Muscle of back (tissue), 13 donors: ENCODE results near the gene NCAPD2. TPM values are rescaled to one million over a fixed set of nuclear protein-coding genes. Genes with fewer than 3 reads are reported as not detected.

Experiments used
- DNase-seq, 3 donors: peaks; one replicate each; pipeline versions ENCODE4 v3.0.0 to v3.0.0-alpha.2; 2013
- long read RNA-seq, 9 donors: transcript quantifications; one replicate each; lab custom pipeline, GENCODE V29; 2026
- polyA plus RNA-seq, 10 donors: library from polyadenylated mRNA; unstranded; fragments of 120-200 nt; gene quantifications; one replicate each; pipeline ENCODE4 v1.2.1, GENCODE V29; 2013; ENCODE audit not compliant: insufficient read length in 10 of 10

The NCAPD2 gene, protein sequence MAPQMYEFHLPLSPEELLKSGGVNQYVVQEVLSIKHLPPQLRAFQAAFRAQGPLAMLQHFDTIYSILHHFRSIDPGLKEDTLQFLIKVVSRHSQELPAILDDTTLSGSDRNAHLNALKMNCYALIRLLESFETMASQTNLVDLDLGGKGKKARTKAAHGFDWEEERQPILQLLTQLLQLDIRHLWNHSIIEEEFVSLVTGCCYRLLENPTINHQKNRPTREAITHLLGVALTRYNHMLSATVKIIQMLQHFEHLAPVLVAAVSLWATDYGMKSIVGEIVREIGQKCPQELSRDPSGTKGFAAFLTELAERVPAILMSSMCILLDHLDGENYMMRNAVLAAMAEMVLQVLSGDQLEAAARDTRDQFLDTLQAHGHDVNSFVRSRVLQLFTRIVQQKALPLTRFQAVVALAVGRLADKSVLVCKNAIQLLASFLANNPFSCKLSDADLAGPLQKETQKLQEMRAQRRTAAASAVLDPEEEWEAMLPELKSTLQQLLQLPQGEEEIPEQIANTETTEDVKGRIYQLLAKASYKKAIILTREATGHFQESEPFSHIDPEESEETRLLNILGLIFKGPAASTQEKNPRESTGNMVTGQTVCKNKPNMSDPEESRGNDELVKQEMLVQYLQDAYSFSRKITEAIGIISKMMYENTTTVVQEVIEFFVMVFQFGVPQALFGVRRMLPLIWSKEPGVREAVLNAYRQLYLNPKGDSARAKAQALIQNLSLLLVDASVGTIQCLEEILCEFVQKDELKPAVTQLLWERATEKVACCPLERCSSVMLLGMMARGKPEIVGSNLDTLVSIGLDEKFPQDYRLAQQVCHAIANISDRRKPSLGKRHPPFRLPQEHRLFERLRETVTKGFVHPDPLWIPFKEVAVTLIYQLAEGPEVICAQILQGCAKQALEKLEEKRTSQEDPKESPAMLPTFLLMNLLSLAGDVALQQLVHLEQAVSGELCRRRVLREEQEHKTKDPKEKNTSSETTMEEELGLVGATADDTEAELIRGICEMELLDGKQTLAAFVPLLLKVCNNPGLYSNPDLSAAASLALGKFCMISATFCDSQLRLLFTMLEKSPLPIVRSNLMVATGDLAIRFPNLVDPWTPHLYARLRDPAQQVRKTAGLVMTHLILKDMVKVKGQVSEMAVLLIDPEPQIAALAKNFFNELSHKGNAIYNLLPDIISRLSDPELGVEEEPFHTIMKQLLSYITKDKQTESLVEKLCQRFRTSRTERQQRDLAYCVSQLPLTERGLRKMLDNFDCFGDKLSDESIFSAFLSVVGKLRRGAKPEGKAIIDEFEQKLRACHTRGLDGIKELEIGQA (N-terminal part only)
- 10 to 100 TPM; 28.4 to 52.4 (median 37.9) TPM for polyA plus RNA-seq
- long read RNA-seq, donor 1, partial matches to known transcripts = 0 of 1 reads
- long read RNA-seq, donor 1, other reads (novel, unspliced or antisense) = 0 of 1 reads
- long read RNA-seq, donor 2 = 0 reads
- long read RNA-seq, donor 3 = 0 reads
- long read RNA-seq, donor 4, full-length matches to known transcripts = 2 of 7 reads
- long read RNA-seq, donor 4, partial matches to known transcripts = 5 of 7 reads
- long read RNA-seq, donor 4, other reads (novel, unspliced or antisense) = 0 of 7 reads
- long read RNA-seq, donor 5, full-length matches to known transcripts = 3 of 14 reads
- long read RNA-seq, donor 5, partial matches to known transcripts = 11 of 14 reads
- long read RNA-seq, donor 5, other reads (novel, unspliced or antisense) = 0 of 14 reads
- long read RNA-seq, donor 6 = 0 reads
- long read RNA-seq, donor 7, full-length matches to known transcripts = 3 of 3 reads
- long read RNA-seq, donor 7, partial matches to known transcripts = 0 of 3 reads
- long read RNA-seq, donor 7, other reads (novel, unspliced or antisense) = 0 of 3 reads
- long read RNA-seq, donor 8 = 0 reads
- long read RNA-seq, donor 9 = 0 reads

GRCh38 chr12:6493497-6494257, at the start of gene NCAPD2:
Gene NCAPD2 (plus strand): TSS chr12:6494102. CDS start chr12:6495099, 997 bp downstream.
- DNase-seq = peak; percentile 95 to 98 (median 96)

DNA sequence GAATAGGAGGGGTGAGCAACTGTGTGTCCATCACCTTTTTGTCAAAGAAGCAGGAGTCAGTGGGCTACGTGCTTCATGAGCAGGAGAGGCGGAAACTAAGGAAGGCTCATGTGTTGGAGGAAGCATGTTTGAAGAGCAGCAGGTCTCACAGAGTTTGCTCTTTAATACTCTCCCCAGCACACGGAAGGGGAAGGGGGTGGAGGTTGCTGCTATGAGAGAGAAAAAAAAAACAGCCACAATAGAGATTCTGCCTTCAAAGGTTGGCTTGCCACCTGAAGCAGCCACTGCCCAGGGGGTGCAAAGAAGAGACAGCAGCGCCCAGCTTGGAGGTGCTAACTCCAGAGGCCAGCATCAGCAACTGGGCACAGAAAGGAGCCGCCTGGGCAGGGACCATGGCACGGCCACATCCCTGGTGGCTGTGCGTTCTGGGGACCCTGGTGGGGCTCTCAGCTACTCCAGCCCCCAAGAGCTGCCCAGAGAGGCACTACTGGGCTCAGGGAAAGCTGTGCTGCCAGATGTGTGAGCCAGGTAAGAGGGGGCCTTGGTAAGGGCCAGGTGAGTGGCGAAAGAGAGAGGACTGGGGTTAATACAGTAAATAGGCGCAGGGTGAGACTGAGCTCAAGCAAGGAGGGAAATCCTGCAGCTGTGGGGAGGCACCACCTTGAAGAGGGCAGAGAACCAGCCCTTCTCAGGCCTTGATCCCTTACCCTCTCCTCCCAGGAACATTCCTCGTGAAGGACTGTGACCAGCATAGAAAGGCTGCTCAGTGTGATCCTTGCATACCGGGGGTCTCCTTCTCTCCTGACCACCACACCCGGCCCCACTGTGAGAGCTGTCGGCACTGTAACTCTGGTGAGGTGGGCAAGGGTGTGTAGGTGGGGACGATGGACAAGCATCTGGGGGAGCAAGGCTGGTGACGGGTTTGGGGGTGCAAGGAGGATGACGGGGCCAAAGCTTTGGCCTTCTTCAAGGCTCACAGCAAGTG, 48.9 kb upstream of the NCAPD2 start, which contains the start of gene CD27:
Gene CD27, plus strand, starts transcription at position 252 of the 985 bp plus-strand sequence. Its CDS starts 141 bp downstream, at position 393.
- no peak for DNase-seq

GRCh38 chr12:6450091-6450868, 43.6 kb upstream of the NCAPD2 start:
- peak in 2 of 3 donors; percentile 33 to 45 for DNase-seq

- DNase-seq = no peak
These were observed 43.0 kb upstream of the NCAPD2 start for GRCh38 chr12:6450869-6451347.

- peak; percentile 91 to 97 (median 91) for DNase-seq
These were observed 42.3 kb upstream of the NCAPD2 start, which contains the start of gene TAPBPL for GRCh38 chr12:6451348-6452244. Gene TAPBPL (plus strand): TSS chr12:6452042. CDS start chr12:6452249, 207 bp downstream.

DNA sequence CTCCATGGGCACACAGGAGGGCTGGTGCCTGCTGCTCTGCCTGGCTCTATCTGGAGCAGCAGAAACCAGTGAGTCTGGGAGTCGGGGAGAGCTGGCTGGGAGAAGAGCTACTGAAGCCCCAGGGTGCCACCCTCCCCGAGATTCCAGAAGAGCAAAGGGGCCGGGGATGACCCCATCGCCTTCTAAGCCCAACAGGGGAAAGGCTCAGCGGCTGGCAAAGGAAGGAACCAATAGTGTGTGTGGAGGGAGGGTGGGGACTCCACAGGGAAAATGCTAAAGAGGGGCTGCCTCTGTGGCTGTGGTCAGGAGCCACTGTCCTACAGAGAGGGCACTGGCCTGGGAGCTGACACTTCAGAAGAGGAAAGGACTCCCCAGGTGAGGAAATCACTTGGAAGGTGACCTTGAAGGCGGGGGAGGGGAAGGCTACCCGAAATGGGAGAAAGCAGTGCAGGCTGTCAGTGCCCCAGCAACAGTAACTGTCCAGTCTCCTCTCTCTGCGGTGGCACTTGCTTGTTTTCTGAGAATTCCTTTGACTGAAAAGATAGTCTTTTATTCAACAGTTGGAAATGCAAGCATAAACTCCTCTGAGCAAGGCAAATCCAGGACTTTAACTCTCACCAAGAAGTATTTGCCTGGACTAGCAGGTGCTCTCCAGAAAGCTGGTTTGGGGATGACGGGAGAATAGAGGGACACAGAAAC, 41.5 kb upstream of the NCAPD2 start:
- DNase-seq = peak in 1 of 3 donors; percentile 16

GRCh38 chr12:6452944-6453630, 40.8 kb upstream of the NCAPD2 start:
- DNase-seq = no peak

DNA sequence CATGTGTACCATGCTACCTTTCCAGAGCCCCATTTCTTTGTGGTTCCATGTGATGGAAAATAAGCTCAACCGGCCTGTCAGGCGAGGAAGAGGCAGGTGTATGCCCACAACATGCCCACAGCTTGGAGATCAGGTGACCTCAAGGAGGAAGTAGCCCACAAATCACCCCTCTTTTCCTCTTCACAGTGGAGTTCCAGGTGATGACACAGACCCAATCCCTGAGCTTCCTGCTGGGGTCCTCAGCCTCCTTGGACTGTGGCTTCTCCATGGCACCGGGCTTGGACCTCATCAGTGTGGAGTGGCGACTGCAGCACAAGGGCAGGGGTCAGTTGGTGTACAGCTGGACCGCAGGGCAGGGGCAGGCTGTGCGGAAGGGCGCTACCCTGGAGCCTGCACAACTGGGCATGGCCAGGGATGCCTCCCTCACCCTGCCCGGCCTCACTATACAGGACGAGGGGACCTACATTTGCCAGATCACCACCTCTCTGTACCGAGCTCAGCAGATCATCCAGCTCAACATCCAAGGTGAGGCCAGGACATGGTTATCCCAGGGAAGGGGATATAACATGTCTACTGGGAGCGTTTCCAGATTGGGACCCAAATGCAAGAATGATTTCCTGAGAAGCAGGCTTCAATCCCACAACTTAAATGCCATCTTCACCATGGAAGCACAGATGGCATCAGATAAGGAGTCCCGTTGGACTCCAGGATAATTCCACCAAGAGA, 36.5 kb upstream of the NCAPD2 start:
- no peak for DNase-seq

DNA sequence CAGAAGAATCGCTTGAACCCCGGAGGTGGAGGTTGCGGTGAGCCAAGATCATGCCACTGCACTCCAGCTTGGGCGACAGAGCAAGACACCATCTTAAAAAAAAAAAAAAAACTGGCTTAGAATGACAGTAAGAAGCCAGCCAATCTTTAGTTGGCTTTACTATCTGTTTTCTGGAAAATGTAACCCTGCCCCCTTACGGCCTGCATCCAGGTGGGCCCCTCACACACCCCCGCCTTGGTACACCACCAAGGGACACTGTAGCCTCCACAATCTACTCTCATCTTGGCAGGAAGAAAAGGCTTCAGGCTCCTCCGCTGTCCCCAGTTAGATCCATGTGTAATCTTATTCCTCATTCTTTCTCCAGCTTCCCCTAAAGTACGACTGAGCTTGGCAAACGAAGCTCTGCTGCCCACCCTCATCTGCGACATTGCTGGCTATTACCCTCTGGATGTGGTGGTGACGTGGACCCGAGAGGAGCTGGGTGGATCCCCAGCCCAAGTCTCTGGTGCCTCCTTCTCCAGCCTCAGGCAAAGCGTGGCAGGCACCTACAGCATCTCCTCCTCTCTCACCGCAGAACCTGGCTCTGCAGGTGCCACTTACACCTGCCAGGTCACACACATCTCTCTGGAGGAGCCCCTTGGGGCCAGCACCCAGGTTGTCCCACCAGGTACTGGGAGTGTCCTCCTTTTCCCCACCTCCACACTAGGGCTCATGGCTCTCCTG, 35.5 kb upstream of the NCAPD2 start:
- DNase-seq = no peak

GRCh38 chr12:6459004-6459337, 34.9 kb upstream of the NCAPD2 start:
- no peak for DNase-seq

- no peak for DNase-seq
These were observed 33.0 kb upstream of the NCAPD2 start for GRCh38 chr12:6460751-6461371.

DNA sequence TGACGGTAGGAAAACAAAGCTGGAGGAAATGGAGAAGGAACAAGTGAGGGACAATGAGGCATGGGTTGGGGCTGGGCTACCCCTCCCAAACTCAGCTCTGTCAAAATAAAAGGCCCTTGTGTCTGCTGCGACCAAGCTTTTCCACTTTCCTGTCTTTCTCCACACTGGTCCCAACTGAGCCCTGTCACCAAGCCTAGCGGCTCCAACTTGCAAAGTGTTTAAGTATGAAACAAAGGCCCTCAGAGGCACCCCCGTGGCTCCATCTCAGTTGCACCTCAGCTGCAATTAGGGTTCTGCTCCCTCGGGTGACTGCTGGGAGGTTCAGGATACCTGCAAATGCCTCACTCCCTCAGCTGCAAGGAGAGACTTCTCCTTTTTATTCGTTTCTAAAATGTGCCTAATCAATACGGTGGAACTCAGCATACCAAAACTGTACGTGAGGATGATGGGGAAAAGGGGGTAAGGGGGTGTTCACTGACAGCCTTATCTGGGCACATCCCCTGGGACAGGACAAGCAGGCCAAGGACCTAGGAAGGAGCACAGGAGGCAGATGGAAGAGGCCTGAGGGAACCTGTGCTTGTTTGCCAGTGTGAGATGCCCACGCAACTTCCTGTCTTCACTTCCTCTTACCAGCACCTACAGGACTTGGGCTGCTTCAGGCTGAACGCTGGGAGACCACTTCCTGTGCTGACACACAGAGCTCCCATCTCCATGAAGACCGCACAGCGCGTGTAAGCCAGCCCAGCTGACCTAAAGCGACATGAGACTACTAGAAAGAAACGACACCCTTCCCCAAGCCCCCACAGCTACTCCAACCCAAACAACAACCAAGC, 32.3 kb upstream of the NCAPD2 start:
- DNase-seq = peak in 2 of 3 donors; percentile 34 to 52
